Calu3 (cell line): ENCODE measurements around the gene MACROD2. TPM values are rescaled to one million over a fixed set of nuclear protein-coding genes. Genes with fewer than 3 reads are reported as not detected.
A peak's percentile ranks its signal among the peaks of the same experiment; 100 is the strongest.

Source experiments
- BruUV-seq: library from RNA; stranded (reverse); fragments of 400-500 nt; replicated peaks from 2 replicates; lab custom pipeline; 2021; lab: Mats Ljungman, UMichigan
- CTCF ChIA-PET: fragments of 300-600 bp; sonication (Branson Sonifier 250); formaldehyde crosslinking; loops from one replicate; lab custom pipeline; 2022; ENCODE audit warnings: antibody characterized with exemption; lab: Charles Lee
- DNase-seq: peaks from one replicate; pipeline ENCODE4 v3.0.0; 2022
- H3K27ac Mint-ChIP-seq: one replicate; pipeline ENCODE4 v1.8.0; 2022; ENCODE audit warnings: mixed read lengths; ENCODE audit not compliant: unreplicated experiment
- H3K27me3 Mint-ChIP-seq: one replicate; pipeline ENCODE4 v1.8.0; 2022; ENCODE audit warnings: mixed read lengths; ENCODE audit not compliant: unreplicated experiment
- H3K36me3 Mint-ChIP-seq: one replicate; pipeline ENCODE4 v1.8.0; 2022; ENCODE audit warnings: mild to moderate bottlenecking, moderate library complexity, mixed read lengths; ENCODE audit not compliant: insufficient read depth, unreplicated experiment
- H3K4me1 Mint-ChIP-seq: one replicate; pipeline ENCODE4 v1.8.0; 2022; ENCODE audit warnings: mild to moderate bottlenecking, low read depth, mixed read lengths; ENCODE audit not compliant: unreplicated experiment
- H3K4me3 Mint-ChIP-seq: one replicate; pipeline ENCODE4 v1.8.0; 2022; ENCODE audit warnings: mild to moderate bottlenecking, low read depth, moderate library complexity, mixed read lengths; ENCODE audit not compliant: unreplicated experiment
- H3K9me3 Mint-ChIP-seq: one replicate; pipeline ENCODE4 v1.8.0; 2022; ENCODE audit warnings: low read depth, mixed read lengths; ENCODE audit not compliant: unreplicated experiment
- intact Hi-C: fragments of 100-400 bp; cut with micrococcal nuclease; formaldehyde crosslinking; loops from one replicate; pipeline ENCODE4 v1.10.0; 2022; ENCODE audit not compliant: unreplicated experiment
- total RNA-seq: library from RNA; stranded (reverse); gene quantifications from 2 replicates; pipeline ENCODE4 v1.2.3, GENCODE V29; 2022
- TF ChIP-seq, protein P1 (sequence below): fragments of 200-600 bp; IDR thresholded peaks from one replicate; pipeline ENCODE4 v1.8.0; 2022; ENCODE audit warnings: antibody characterized with exemption; ENCODE audit not compliant: unreplicated experiment

MACROD2 gene
- total RNA-seq, 1 experiment from 2014 or later, result 29.4 TPM

GRCh38 chr20:14510341-14510740 lies 515.0 kb downstream of the MACROD2 start:
- no TSS peak for BruUV-seq
- intact Hi-C loops, result no loop called here
- peaks cover 7% of the 10 kb centered on the region for H3K9me3 Mint-ChIP-seq
- DNase-seq, result no peak
- H3K4me3 Mint-ChIP-seq, result no peak overlapping the region
- no peaks in the 10 kb centered on the region for H3K27me3 Mint-ChIP-seq
- CTCF ChIA-PET, result no interaction called here
- H3K27ac Mint-ChIP-seq, result no peak overlapping the region
- H3K4me1 Mint-ChIP-seq, result peaks cover 13% of the 10 kb centered on the region
- H3K36me3 Mint-ChIP-seq, result no peaks in the 10 kb centered on the region
- TF ChIP-seq, protein P1, sequence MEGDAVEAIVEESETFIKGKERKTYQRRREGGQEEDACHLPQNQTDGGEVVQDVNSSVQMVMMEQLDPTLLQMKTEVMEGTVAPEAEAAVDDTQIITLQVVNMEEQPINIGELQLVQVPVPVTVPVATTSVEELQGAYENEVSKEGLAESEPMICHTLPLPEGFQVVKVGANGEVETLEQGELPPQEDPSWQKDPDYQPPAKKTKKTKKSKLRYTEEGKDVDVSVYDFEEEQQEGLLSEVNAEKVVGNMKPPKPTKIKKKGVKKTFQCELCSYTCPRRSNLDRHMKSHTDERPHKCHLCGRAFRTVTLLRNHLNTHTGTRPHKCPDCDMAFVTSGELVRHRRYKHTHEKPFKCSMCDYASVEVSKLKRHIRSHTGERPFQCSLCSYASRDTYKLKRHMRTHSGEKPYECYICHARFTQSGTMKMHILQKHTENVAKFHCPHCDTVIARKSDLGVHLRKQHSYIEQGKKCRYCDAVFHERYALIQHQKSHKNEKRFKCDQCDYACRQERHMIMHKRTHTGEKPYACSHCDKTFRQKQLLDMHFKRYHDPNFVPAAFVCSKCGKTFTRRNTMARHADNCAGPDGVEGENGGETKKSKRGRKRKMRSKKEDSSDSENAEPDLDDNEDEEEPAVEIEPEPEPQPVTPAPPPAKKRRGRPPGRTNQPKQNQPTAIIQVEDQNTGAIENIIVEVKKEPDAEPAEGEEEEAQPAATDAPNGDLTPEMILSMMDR, result no peak

GRCh38 chr20:14512839-14513238 lies 517.5 kb downstream of the MACROD2 start:
- Mint-ChIP-seq H3K27me3 (no peaks in the 10 kb centered on the region), H3K27ac (no peak overlapping the region), H3K9me3 (peaks cover 5% of the 10 kb centered on the region), H3K36me3 (no peaks in the 10 kb centered on the region), H3K4me1 (peaks cover 8% of the 10 kb centered on the region), H3K4me3 (no peak overlapping the region)
- intact Hi-C loops, result no loop called here
- DNase-seq, result no peak
- TF ChIP-seq, protein P1, result no peak
- no TSS peak for BruUV-seq
- CTCF ChIA-PET, result no interaction called here

GRCh38 chr20:14518648-14519047 lies 523.3 kb downstream of the MACROD2 start:
- Mint-ChIP-seq H3K27ac (peak overlapping the region; percentile 64), H3K4me3 (no peak overlapping the region), H3K36me3 (no peaks in the 10 kb centered on the region), H3K27me3 (no peaks in the 10 kb centered on the region), H3K4me1 (peaks cover 31% of the 10 kb centered on the region), H3K9me3 (no peaks in the 10 kb centered on the region)
- BruUV-seq, result no TSS peak
- TF ChIP-seq, protein P1, result no peak
- DNase-seq, result no peak
- CTCF ChIA-PET, result no interaction called here
- intact Hi-C loops, result no loop called here

DNA sequence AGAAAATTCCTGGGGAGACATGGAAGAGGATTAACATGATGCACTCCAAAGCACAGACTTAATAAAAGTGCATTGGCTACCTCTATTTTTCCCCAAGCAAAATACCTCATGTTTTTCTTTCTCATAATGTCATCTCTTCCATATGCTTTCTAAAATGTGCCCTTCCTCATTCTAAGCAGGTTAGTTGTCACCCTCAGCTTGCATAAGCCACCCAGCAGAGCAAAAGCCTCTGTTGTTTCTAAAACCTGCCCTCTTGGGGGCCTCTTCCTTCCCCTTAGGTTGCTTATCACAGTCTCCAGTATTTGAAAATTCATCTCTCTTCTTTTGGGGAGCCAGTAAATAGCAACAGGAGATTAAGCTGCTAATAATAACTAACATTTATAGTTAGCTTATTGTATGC lies 525.7 kb downstream of the MACROD2 start:
- Mint-ChIP-seq H3K27me3 (no peaks in the 10 kb centered on the region), H3K27ac (no peak overlapping the region), H3K36me3 (no peaks in the 10 kb centered on the region), H3K9me3 (no peaks in the 10 kb centered on the region), H3K4me1 (peaks cover 31% of the 10 kb centered on the region), H3K4me3 (no peak overlapping the region)
- no peak for DNase-seq
- intact Hi-C loops, result no loop called here
- CTCF ChIA-PET, result interaction anchor here (1.0 kb wide), 1 partner anchor 53 kb away, joined by 3 read pairs; no protein-coding TSS in a partner anchor
- TF ChIP-seq, protein P1, result no peak
- no TSS peak for BruUV-seq
